HCT116 (cell line): ENCODE data around the gene PKN3. TPM values are rescaled to one million over a fixed set of nuclear protein-coding genes. Genes with fewer than 3 reads are reported as not detected.

Source experiments
- ATAC-seq: fragments of 200-7000 bp; cut with Tn5 transposase; 2 replicates; pipeline ENCODE4 v1.9.1; 2020; ENCODE audit warnings: mild to moderate bottlenecking, moderate library complexity
- BruUV-seq: library from RNA; stranded (reverse); fragments of 400-500 nt; replicated peaks from 2 replicates; lab custom pipeline; 2021; lab: Mats Ljungman, UMichigan
- CTCF ChIA-PET: fragments of 300-600 bp; sonication (Branson Sonifier 250); formaldehyde crosslinking; loops from one replicate; lab custom pipeline; 2021; ENCODE audit warnings: antibody characterized with exemption; lab: Charles Lee
- POLR2A ChIA-PET: fragments of 300-600, 350-600 bp; sonication (Branson Sonifier 250); formaldehyde crosslinking; loops from one replicate; lab custom pipeline; 2021; ENCODE audit warnings: antibody characterized with exemption; lab: Charles Lee
- RAD21 ChIA-PET, 2 experiments: fragments of 300-600 bp; sonication (Branson Sonifier 250); formaldehyde crosslinking; loops; one replicate each; lab custom pipeline; 2023; ENCODE audit warnings: low total read pairs in 2 of 2; ENCODE audit not compliant: uncharacterized antibody in 2 of 2, unreplicated experiment in 2 of 2, low non-redundant PET in 1 of 2; lab: Charles Lee
- DNase-seq: peaks from one replicate; pipeline ENCODE4 v3.0.0-alpha.2; 2010; ENCODE audit warnings: low read depth, low spot score
- H2AFZ ChIP-seq: fragments of 200-600 bp; shearing (Covaris generic), sonication (generic); 2 replicates; pipeline ENCODE4 v1.6.1; 2017; ENCODE audit warnings: low read depth, mixed run types, mixed read lengths, antibody characterized with exemption, low read length; ENCODE audit not compliant: poor library complexity, severe bottlenecking
- H3K27ac ChIP-seq: 2 replicates; pipeline ENCODE4 v1.5.1; 2012; ENCODE audit warnings: low read depth, low read length
- H3K27me3 ChIP-seq: fragments of 200-600 bp; sonication (generic); 2 replicates; pipeline ENCODE4 v1.6.1; 2016; ENCODE audit warnings: mixed run types, low read length, mixed read lengths; ENCODE audit not compliant: insufficient read depth
- H3K36me3 ChIP-seq, 2 experiments: fragments of 200-500 bp in 1 of 2; fragments of 200-600 bp in 1 of 2; sonication (Bioruptor generic) in 1 of 2; sonication (generic) in 1 of 2; 2 replicates each; pipeline versions ENCODE4 v1.5.1 to v1.6.1; 2014 to 2016; ENCODE audit warnings: low read length in 2 of 2, inconsistent platforms in 1 of 2, mixed read lengths in 1 of 2, mixed run types in 1 of 2; ENCODE audit not compliant: insufficient read depth in 2 of 2, control insufficient read depth in 1 of 2
- H3K4me1 ChIP-seq, 2 experiments: fragments of 200-600 bp in 1 of 2; sonication (generic) in 1 of 2; 2 replicates each; pipeline versions ENCODE4 v1.5.1 to v1.6.1; 2012 to 2017; ENCODE audit warnings: low read length in 2 of 2, inconsistent platforms in 1 of 2, mild to moderate bottlenecking in 1 of 2, mixed read lengths in 1 of 2, mixed run types in 1 of 2, moderate library complexity in 1 of 2; ENCODE audit not compliant: insufficient read depth in 2 of 2, control insufficient read depth in 1 of 2
- H3K4me2 ChIP-seq: fragments of 200-600 bp; sonication (generic); 2 replicates; pipeline ENCODE4 v1.6.1; 2017; ENCODE audit warnings: mixed run types, low read length, mixed read lengths
- H3K4me3 ChIP-seq, 2 experiments: fragments of 200-600 bp in 1 of 2; sonication (generic) in 1 of 2; replicated peaks in 1 of 2; 2 replicates each; pipeline ENCODE4 v1.5.1; 2011 to 2016; ENCODE audit warnings: low read length in 2 of 2, control low read depth in 1 of 2, low read depth in 1 of 2, mild to moderate bottlenecking in 1 of 2, mixed read lengths in 1 of 2, mixed run types in 1 of 2
- H3K79me2 ChIP-seq: fragments of 200-600 bp; sonication (generic); 2 replicates; pipeline ENCODE4 v1.6.1; 2017; ENCODE audit warnings: mild to moderate bottlenecking, mixed run types, low read length, moderate library complexity, mixed read lengths; ENCODE audit not compliant: insufficient read depth
- H3K9ac ChIP-seq: fragments of 200-600 bp; sonication (generic); 2 replicates; pipeline ENCODE4 v1.6.1; 2016; ENCODE audit warnings: low read length, mixed read lengths
- H3K9me2 ChIP-seq: fragments of 200-600 bp; sonication (generic), shearing (Covaris generic); 2 replicates; pipeline ENCODE4 v1.6.1; 2017; ENCODE audit warnings: mixed run types, mild to moderate bottlenecking, moderate library complexity; ENCODE audit not compliant: insufficient read depth
- H3K9me3 ChIP-seq, 2 experiments: fragments of 200-500 bp in 1 of 2; fragments of 200-600 bp in 1 of 2; sonication (Bioruptor generic) in 1 of 2; sonication (generic) in 1 of 2; 2 replicates each; pipeline ENCODE4 v1.6.1; 2014 to 2017; ENCODE audit warnings: low read length in 2 of 2, mixed read lengths in 2 of 2, inconsistent platforms in 1 of 2, low read depth in 1 of 2, mild to moderate bottlenecking in 1 of 2, mixed run types in 1 of 2, moderate library complexity in 1 of 2; ENCODE audit not compliant: control insufficient read depth in 1 of 2, insufficient read depth in 1 of 2
- H4K20me1 ChIP-seq: fragments of 200-600 bp; sonication (generic), shearing (Covaris generic); 2 replicates; pipeline ENCODE4 v1.6.1; 2017; ENCODE audit warnings: mixed run types, mild to moderate bottlenecking, moderate library complexity; ENCODE audit not compliant: insufficient read depth
- CBX3 ChIP-seq: IDR thresholded peaks from 2 replicates; pipeline ENCODE4 v1.6.1; 2012; ENCODE audit warnings: low read depth
- CEBPB ChIP-seq: IDR thresholded peaks from 2 replicates; pipeline ENCODE4 v1.6.1; 2012; ENCODE audit warnings: low read depth
- EGR1 ChIP-seq: IDR thresholded peaks from 2 replicates; pipeline ENCODE4 v1.6.1; 2012; ENCODE audit warnings: low read depth
- ELF1 ChIP-seq: IDR thresholded peaks from 2 replicates; pipeline ENCODE4 v1.6.1; 2012; ENCODE audit warnings: low read depth, borderline replicate concordance
- EZH2phosphoT487 ChIP-seq: fragments of 200-600 bp; IDR thresholded peaks from 2 replicates; pipeline ENCODE4 v1.6.1; 2018; ENCODE audit warnings: antibody characterized with exemption, borderline replicate concordance
- FOSL1 ChIP-seq: IDR thresholded peaks from 2 replicates; pipeline ENCODE4 v1.6.1; 2012; ENCODE audit warnings: low read depth
- JUND ChIP-seq: IDR thresholded peaks from 2 replicates; pipeline ENCODE4 v1.6.1; 2012
- POLR2AphosphoS5 ChIP-seq: IDR thresholded peaks from 2 replicates; pipeline ENCODE4 v1.6.1; 2011; ENCODE audit warnings: mild to moderate bottlenecking, low read depth, low read length, moderate library complexity
- RAD21 ChIP-seq: IDR thresholded peaks from 2 replicates; pipeline ENCODE4 v1.6.1; 2012; ENCODE audit warnings: low read depth, mild to moderate bottlenecking
- SIN3A ChIP-seq: IDR thresholded peaks from 2 replicates; pipeline ENCODE4 v1.6.1; 2012; ENCODE audit warnings: low read depth
- SP1 ChIP-seq: IDR thresholded peaks from 2 replicates; pipeline ENCODE4 v1.6.1; 2012; ENCODE audit warnings: low read depth
- SRF ChIP-seq: IDR thresholded peaks from 2 replicates; pipeline ENCODE4 v1.6.1; 2012; ENCODE audit warnings: low read depth
- YY1 ChIP-seq: IDR thresholded peaks from 2 replicates; pipeline ENCODE4 v1.6.1; 2011; ENCODE audit warnings: low read length, low read depth, moderate library complexity, mild to moderate bottlenecking; ENCODE audit not compliant: insufficient replicate concordance; ENCODE audit errors: extremely low read depth
- ZFX ChIP-seq: fragments of 450-650 bp; IDR thresholded peaks from 2 replicates; pipeline ENCODE4 v1.6.1; 2017
- ZNF274 ChIP-seq: fragments of 200-500 bp; sonication (Bioruptor generic); IDR thresholded peaks from 2 replicates; pipeline ENCODE4 v1.6.1; 2014; ENCODE audit warnings: mild to moderate bottlenecking, low read depth, low read length, inconsistent platforms
- intact Hi-C: fragments of 100-400 bp; cut with micrococcal nuclease; formaldehyde crosslinking; loops from 2 replicates; pipeline ENCODE4 v1.10.0; 2022
- total RNA-seq: library from RNA; stranded (reverse); gene quantifications from one replicate; pipeline ENCODE4 v1.2.1, GENCODE V29; 2021; ENCODE audit not compliant: unreplicated experiment
- TF ChIP-seq, protein P1 (sequence below): IDR thresholded peaks from 2 replicates; pipeline ENCODE4 v1.6.1; 2011; ENCODE audit warnings: mild to moderate bottlenecking, low read length, moderate library complexity; ENCODE audit not compliant: insufficient replicate concordance; ENCODE audit errors: extremely low read depth
- TF ChIP-seq, protein P2 (sequence below): IDR thresholded peaks from 2 replicates; pipeline ENCODE4 v1.6.1; 2012; ENCODE audit warnings: low read depth

The PKN3 gene
- total RNA-seq, 1 experiment from 2014 or later = 37.9 TPM

DNA sequence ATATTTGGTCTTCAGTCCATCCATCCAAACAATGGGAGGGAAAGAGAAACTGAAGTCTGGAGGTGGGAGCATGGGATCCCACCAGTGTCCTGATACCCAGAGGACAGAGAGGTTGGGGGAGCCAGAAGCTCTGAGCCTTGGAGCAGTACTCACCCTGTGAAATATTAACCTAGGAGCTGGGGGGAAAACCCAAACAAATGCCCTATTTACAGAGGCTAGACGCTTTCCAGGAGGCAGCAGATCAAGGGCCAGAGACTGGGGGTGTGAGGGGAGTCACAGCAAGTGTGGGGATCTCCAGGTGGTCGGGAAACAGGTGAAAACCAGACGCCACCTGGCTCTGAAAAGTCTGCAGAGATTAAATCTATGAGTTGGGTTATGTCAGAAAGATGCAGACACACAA is 63.2 kb downstream of the PKN3 start:
- no peak for TF ChIP-seq JUND
- TF ChIP-seq ZFX = no peak
- no peak for TF ChIP-seq SP1
- no peak for TF ChIP-seq RAD21
- no peak for TF ChIP-seq SRF
- TF ChIP-seq YY1 = no peak
- TF ChIP-seq CBX3 = no peak
- no peak for TF ChIP-seq EZH2phosphoT487
- TF ChIP-seq POLR2AphosphoS5 = no peak
- TF ChIP-seq CEBPB = no peak
- no peak for TF ChIP-seq EGR1
- no peak for TF ChIP-seq FOSL1
- TF ChIP-seq SIN3A = no peak
- BruUV-seq = no TSS peak
- RAD21 ChIA-PET = no interaction called here
- Histone ChIP-seq H3K9ac (no peak overlapping the region), H3K27me3 (no peaks in the 10 kb centered on the region), H3K27ac (no peak overlapping the region), H3K36me3 (no peaks in the 10 kb centered on the region), H2AFZ (no peak overlapping the region), H3K9me3 (no peaks in the 10 kb centered on the region), H3K9me2 (no peaks in the 10 kb centered on the region), H3K4me2 (no peak overlapping the region), H3K79me2 (no peaks in the 10 kb centered on the region), H4K20me1 (no peaks in the 10 kb centered on the region), H3K4me1 (peaks cover 2% of the 10 kb centered on the region in 2 experiments; a peak in 2 of 4 replicates), H3K4me3 (no peak overlapping the region)
- POLR2A ChIA-PET = no interaction called here
- DNase-seq (no peak), ATAC-seq (no peak)
- intact Hi-C loops = no loop called here
- CTCF ChIA-PET = interaction anchor here (0.6 kb wide), 1 partner anchor 251 kb away, joined by 3 read pairs; no protein-coding TSS in a partner anchor

DNA sequence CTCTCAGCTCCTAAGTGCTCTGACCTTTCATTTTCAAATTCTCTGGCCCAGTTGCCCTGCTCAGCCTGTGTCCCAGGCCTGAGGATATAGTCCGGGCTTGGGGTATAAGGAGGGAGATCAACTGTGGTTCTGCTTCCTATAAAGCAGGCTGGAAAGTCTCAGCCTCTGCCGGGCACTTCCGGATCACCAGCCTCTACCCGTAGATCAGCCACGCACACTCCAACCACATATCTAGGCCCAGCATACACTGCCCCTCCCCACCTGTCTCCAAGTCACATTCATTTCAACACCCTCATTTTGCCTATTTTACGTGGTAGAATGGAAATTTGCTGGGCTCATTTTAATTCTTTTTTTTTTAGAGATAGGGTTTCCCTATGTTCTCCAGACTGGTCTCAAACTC is 66.3 kb downstream of the PKN3 start:
- Histone ChIP-seq H3K9me2 (no peaks in the 10 kb centered on the region), H3K4me1 (peaks cover 11 to 23% of the 10 kb centered on the region in 2 experiments; a peak in 3 of 4 replicates), H3K9me3 (no peaks in the 10 kb centered on the region), H4K20me1 (no peaks in the 10 kb centered on the region), H3K4me2 (no peak overlapping the region), H2AFZ (no peak overlapping the region), H3K36me3 (no peaks in the 10 kb centered on the region), H3K4me3 (no peak overlapping the region), H3K27me3 (no peaks in the 10 kb centered on the region), H3K79me2 (no peaks in the 10 kb centered on the region), H3K9ac (no peak overlapping the region), H3K27ac (no peak overlapping the region)
- ChIA-PET POLR2A (no interaction called here), RAD21 (no interaction called here), CTCF (no interaction called here)
- no TSS peak for BruUV-seq
- DNase-seq (no peak), ATAC-seq (no peak)
- intact Hi-C loops = no loop called here
- TF ChIP-seq SIN3A = no peak
- TF ChIP-seq, protein P1, sequence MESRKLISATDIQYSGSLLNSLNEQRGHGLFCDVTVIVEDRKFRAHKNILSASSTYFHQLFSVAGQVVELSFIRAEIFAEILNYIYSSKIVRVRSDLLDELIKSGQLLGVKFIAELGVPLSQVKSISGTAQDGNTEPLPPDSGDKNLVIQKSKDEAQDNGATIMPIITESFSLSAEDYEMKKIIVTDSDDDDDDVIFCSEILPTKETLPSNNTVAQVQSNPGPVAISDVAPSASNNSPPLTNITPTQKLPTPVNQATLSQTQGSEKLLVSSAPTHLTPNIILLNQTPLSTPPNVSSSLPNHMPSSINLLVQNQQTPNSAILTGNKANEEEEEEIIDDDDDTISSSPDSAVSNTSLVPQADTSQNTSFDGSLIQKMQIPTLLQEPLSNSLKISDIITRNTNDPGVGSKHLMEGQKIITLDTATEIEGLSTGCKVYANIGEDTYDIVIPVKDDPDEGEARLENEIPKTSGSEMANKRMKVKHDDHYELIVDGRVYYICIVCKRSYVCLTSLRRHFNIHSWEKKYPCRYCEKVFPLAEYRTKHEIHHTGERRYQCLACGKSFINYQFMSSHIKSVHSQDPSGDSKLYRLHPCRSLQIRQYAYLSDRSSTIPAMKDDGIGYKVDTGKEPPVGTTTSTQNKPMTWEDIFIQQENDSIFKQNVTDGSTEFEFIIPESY = no peak
- no peak for TF ChIP-seq CBX3
- TF ChIP-seq, protein P2, sequence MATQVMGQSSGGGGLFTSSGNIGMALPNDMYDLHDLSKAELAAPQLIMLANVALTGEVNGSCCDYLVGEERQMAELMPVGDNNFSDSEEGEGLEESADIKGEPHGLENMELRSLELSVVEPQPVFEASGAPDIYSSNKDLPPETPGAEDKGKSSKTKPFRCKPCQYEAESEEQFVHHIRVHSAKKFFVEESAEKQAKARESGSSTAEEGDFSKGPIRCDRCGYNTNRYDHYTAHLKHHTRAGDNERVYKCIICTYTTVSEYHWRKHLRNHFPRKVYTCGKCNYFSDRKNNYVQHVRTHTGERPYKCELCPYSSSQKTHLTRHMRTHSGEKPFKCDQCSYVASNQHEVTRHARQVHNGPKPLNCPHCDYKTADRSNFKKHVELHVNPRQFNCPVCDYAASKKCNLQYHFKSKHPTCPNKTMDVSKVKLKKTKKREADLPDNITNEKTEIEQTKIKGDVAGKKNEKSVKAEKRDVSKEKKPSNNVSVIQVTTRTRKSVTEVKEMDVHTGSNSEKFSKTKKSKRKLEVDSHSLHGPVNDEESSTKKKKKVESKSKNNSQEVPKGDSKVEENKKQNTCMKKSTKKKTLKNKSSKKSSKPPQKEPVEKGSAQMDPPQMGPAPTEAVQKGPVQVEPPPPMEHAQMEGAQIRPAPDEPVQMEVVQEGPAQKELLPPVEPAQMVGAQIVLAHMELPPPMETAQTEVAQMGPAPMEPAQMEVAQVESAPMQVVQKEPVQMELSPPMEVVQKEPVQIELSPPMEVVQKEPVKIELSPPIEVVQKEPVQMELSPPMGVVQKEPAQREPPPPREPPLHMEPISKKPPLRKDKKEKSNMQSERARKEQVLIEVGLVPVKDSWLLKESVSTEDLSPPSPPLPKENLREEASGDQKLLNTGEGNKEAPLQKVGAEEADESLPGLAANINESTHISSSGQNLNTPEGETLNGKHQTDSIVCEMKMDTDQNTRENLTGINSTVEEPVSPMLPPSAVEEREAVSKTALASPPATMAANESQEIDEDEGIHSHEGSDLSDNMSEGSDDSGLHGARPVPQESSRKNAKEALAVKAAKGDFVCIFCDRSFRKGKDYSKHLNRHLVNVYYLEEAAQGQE = no peak
- TF ChIP-seq ELF1 = no peak
- no peak for TF ChIP-seq ZNF274
- no peak for TF ChIP-seq JUND
- no peak for TF ChIP-seq CEBPB
- no peak for TF ChIP-seq SP1
